ENCODE data around the gene NOVA2. TPM values are rescaled to one million over a fixed set of nuclear protein-coding genes. Genes with fewer than 3 reads are reported as not detected.

The NOVA2 gene
- polyA plus RNA-seq, 2 of the 4 experiments (the other 2 are of a cell fraction) = 0.06 to 0.30 TPM

- Histone ChIP-seq H3K27ac (peak within 1 kb of the TSS; percentile 72 to 88), H3K4me3 (peak within 1 kb of the TSS; percentile 57), H3K4me1 (peaks cover 5% of the 10 kb centered on the region), H3K9me3 (no peaks in the 10 kb centered on the region), H3K4me2 (peak within 1 kb of the TSS; percentile 87)
- under 1% methylated on average over 34 of the region's 34 CpGs for WGBS (ENCODE audit: missing lambda C conversion rate)
- peak; percentile 96 to 98 for ATAC-seq
- DNase-seq (ENCODE audit: low read depth in 1 of 2, low spot score in 1 of 2) = peak; percentile 99 to 100
- peak; percentile 100 for FAIRE-seq
- ChIA-PET POLR2A (interaction anchor here (0.5 to 1.6 kb wide), 16 partner anchors 10 to 213 kb away, joined by 3 to 8 read pairs (median 4); partner anchors contain the start of genes DMPK, IRF2BP1 and MYPOP), CTCF (interaction anchor here (0.9 to 7.2 kb wide), 13 partner anchors 13 to 534 kb away, joined by 3 to 67 read pairs (median 5); partner anchors contain the start of gene MYPOP)
- TF ChIP-seq RNF2 (IDR thresholded peaks at IDR 0.05; ENCODE audit: borderline replicate concordance, low read depth) (no peak), HOXB13 (CRISPR knock-in tag; IDR thresholded peaks at IDR 0.05; ENCODE audit: low read depth) (no peak), CBX8 (IDR thresholded peaks at IDR 0.05) (no peak), NPAS2 (CRISPR knock-in tag; IDR thresholded peaks at IDR 0.05; ENCODE audit: borderline replicate concordance) (no peak), ZSCAN20 (CRISPR knock-in tag; IDR thresholded peaks at IDR 0.05) (no peak), MAZ (IDR thresholded peaks at IDR 0.05; ENCODE audit: borderline replicate concordance, low read depth, low read length) (peak; percentile 94), EHMT2 (IDR thresholded peaks at IDR 0.05; ENCODE audit: low read depth) (no peak), JUN (IDR thresholded peaks at IDR 0.05) (peak in 1 of 2 experiments; percentile 78; a peak in 1 of 5 replicates), CHD4 (IDR thresholded peaks at IDR 0.05; ENCODE audit: borderline replicate concordance) (no peak), KDM1A (IDR thresholded peaks at IDR 0.05; ENCODE audit: low read depth) (no peak), KDM5A (IDR thresholded peaks at IDR 0.05) (no peak), TP53 (CRISPR knock-in tag; IDR thresholded peaks at IDR 0.05) (no peak), RAD21 (conservative IDR thresholded peaks at IDR 0.05 in 1 of 2, IDR thresholded peaks at IDR 0.05 in 1 of 2) (no peak), MYC (IDR thresholded peaks at IDR 0.05; ENCODE audit: borderline replicate concordance, low read length) (peak; percentile 97), JUNB (IDR thresholded peaks at IDR 0.05) (no peak), CHD2 (IDR thresholded peaks at IDR 0.05; ENCODE audit: low read length, partially characterized antibody) (peak; percentile 57), CBX2 (IDR thresholded peaks at IDR 0.05; ENCODE audit: borderline replicate concordance, low read depth) (no peak), HOXA7 (CRISPR knock-in tag; IDR thresholded peaks at IDR 0.05) (no peak), NFE2L2 (conservative IDR thresholded peaks at IDR 0.05; ENCODE audit: low read length) (no peak), TFCP2L1 (CRISPR knock-in tag; IDR thresholded peaks at IDR 0.05) (no peak), POLR2A (IDR thresholded peaks at IDR 0.05; ENCODE audit: low read length) (peak; percentile 93), ZNF302 (CRISPR knock-in tag; IDR thresholded peaks at IDR 0.05) (no peak), FOXS1 (CRISPR knock-in tag; IDR thresholded peaks at IDR 0.05) (no peak), HEYL (CRISPR knock-in tag; IDR thresholded peaks at IDR 0.05) (no peak), EP300 (IDR thresholded peaks at IDR 0.05) (no peak), ZFP36 (IDR thresholded peaks at IDR 0.05; ENCODE audit: borderline replicate concordance, partially characterized antibody) (no peak)
- TF ChIP-seq, protein P1, sequence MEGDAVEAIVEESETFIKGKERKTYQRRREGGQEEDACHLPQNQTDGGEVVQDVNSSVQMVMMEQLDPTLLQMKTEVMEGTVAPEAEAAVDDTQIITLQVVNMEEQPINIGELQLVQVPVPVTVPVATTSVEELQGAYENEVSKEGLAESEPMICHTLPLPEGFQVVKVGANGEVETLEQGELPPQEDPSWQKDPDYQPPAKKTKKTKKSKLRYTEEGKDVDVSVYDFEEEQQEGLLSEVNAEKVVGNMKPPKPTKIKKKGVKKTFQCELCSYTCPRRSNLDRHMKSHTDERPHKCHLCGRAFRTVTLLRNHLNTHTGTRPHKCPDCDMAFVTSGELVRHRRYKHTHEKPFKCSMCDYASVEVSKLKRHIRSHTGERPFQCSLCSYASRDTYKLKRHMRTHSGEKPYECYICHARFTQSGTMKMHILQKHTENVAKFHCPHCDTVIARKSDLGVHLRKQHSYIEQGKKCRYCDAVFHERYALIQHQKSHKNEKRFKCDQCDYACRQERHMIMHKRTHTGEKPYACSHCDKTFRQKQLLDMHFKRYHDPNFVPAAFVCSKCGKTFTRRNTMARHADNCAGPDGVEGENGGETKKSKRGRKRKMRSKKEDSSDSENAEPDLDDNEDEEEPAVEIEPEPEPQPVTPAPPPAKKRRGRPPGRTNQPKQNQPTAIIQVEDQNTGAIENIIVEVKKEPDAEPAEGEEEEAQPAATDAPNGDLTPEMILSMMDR (IDR thresholded peaks at IDR 0.05) = no peak
- TF ChIP-seq, protein P2, sequence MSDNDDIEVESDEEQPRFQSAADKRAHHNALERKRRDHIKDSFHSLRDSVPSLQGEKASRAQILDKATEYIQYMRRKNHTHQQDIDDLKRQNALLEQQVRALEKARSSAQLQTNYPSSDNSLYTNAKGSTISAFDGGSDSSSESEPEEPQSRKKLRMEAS (IDR thresholded peaks at IDR 0.05) = peak; percentile 96
- TF ChIP-seq, protein P3, sequence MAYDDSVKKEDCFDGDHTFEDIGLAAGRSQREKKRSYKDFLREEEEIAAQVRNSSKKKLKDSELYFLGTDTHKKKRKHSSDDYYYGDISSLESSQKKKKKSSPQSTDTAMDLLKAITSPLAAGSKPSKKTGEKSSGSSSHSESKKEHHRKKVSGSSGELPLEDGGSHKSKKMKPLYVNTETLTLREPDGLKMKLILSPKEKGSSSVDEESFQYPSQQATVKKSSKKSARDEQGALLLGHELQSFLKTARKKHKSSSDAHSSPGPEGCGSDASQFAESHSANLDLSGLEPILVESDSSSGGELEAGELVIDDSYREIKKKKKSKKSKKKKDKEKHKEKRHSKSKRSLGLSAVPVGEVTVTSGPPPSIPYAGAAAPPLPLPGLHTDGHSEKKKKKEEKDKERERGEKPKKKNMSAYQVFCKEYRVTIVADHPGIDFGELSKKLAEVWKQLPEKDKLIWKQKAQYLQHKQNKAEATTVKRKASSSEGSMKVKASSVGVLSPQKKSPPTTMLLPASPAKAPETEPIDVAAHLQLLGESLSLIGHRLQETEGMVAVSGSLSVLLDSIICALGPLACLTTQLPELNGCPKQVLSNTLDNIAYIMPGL (CRISPR knock-in tag; IDR thresholded peaks at IDR 0.05; ENCODE audit: borderline replicate concordance) = no peak
- TF ChIP-seq, protein P4, sequence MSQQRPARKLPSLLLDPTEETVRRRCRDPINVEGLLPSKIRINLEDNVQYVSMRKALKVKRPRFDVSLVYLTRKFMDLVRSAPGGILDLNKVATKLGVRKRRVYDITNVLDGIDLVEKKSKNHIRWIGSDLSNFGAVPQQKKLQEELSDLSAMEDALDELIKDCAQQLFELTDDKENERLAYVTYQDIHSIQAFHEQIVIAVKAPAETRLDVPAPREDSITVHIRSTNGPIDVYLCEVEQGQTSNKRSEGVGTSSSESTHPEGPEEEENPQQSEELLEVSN (IDR thresholded peaks at IDR 0.05; ENCODE audit: borderline replicate concordance, low read depth) = 0 out of 2 replicates have a peak, but pooled peaks have one; percentile 29
- TF ChIP-seq, protein P5, sequence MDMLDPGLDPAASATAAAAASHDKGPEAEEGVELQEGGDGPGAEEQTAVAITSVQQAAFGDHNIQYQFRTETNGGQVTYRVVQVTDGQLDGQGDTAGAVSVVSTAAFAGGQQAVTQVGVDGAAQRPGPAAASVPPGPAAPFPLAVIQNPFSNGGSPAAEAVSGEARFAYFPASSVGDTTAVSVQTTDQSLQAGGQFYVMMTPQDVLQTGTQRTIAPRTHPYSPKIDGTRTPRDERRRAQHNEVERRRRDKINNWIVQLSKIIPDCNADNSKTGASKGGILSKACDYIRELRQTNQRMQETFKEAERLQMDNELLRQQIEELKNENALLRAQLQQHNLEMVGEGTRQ (IDR thresholded peaks at IDR 0.05) = peak; percentile 92
- TF ChIP-seq, protein P6, sequence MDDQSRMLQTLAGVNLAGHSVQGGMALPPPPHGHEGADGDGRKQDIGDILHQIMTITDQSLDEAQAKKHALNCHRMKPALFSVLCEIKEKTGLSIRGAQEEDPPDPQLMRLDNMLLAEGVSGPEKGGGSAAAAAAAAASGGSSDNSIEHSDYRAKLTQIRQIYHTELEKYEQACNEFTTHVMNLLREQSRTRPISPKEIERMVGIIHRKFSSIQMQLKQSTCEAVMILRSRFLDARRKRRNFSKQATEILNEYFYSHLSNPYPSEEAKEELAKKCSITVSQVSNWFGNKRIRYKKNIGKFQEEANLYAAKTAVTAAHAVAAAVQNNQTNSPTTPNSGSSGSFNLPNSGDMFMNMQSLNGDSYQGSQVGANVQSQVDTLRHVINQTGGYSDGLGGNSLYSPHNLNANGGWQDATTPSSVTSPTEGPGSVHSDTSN (IDR thresholded peaks at IDR 0.05) = peak; percentile 98; the same call in 1 of the 2 replicates
- TF ChIP-seq, protein P7, sequence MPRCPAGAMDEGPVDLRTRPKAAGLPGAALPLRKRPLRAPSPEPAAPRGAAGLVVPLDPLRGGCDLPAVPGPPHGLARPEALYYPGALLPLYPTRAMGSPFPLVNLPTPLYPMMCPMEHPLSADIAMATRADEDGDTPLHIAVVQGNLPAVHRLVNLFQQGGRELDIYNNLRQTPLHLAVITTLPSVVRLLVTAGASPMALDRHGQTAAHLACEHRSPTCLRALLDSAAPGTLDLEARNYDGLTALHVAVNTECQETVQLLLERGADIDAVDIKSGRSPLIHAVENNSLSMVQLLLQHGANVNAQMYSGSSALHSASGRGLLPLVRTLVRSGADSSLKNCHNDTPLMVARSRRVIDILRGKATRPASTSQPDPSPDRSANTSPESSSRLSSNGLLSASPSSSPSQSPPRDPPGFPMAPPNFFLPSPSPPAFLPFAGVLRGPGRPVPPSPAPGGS (IDR thresholded peaks at IDR 0.05) = peak; percentile 79
Observed at GRCh38 chr19:45994998-45995714, 21.5 kb upstream of the NOVA2 start, which contains the start of gene CCDC61. CCDC61 (plus strand) TSS chr19:45995467; CDS start chr19:46003019, 7,552 bp downstream.

Data from A549 (cell line).